HCT116 (cell line): ENCODE data around the gene RPTOR. TPM values are rescaled to one million over a fixed set of nuclear protein-coding genes. Genes with fewer than 3 reads are reported as not detected.

Experiments used
- ATAC-seq: fragments of 200-7000 bp; cut with Tn5 transposase; 2 replicates; pipeline ENCODE4 v1.9.1; 2020; ENCODE audit warnings: mild to moderate bottlenecking, moderate library complexity
- BruUV-seq: library from RNA; stranded (reverse); fragments of 400-500 nt; replicated peaks from 2 replicates; lab custom pipeline; 2021; lab: Mats Ljungman, UMichigan
- CTCF ChIA-PET: fragments of 300-600 bp; sonication (Branson Sonifier 250); formaldehyde crosslinking; loops from one replicate; lab custom pipeline; 2021; ENCODE audit warnings: antibody characterized with exemption; lab: Charles Lee
- POLR2A ChIA-PET: fragments of 300-600, 350-600 bp; sonication (Branson Sonifier 250); formaldehyde crosslinking; loops from one replicate; lab custom pipeline; 2021; ENCODE audit warnings: antibody characterized with exemption; lab: Charles Lee
- RAD21 ChIA-PET, 2 experiments: fragments of 300-600 bp; sonication (Branson Sonifier 250); formaldehyde crosslinking; loops; one replicate each; lab custom pipeline; 2023; ENCODE audit warnings: low total read pairs in 2 of 2; ENCODE audit not compliant: uncharacterized antibody in 2 of 2, unreplicated experiment in 2 of 2, low non-redundant PET in 1 of 2; lab: Charles Lee
- DNase-seq: peaks from one replicate; pipeline ENCODE4 v3.0.0-alpha.2; 2010; ENCODE audit warnings: low read depth, low spot score
- H2AFZ ChIP-seq: fragments of 200-600 bp; shearing (Covaris generic), sonication (generic); 2 replicates; pipeline ENCODE4 v1.6.1; 2017; ENCODE audit warnings: low read depth, mixed run types, mixed read lengths, antibody characterized with exemption, low read length; ENCODE audit not compliant: poor library complexity, severe bottlenecking
- H3K27ac ChIP-seq: 2 replicates; pipeline ENCODE4 v1.5.1; 2012; ENCODE audit warnings: low read depth, low read length
- H3K27me3 ChIP-seq: fragments of 200-600 bp; sonication (generic); 2 replicates; pipeline ENCODE4 v1.6.1; 2016; ENCODE audit warnings: mixed run types, low read length, mixed read lengths; ENCODE audit not compliant: insufficient read depth
- H3K36me3 ChIP-seq, 2 experiments: fragments of 200-500 bp in 1 of 2; fragments of 200-600 bp in 1 of 2; sonication (Bioruptor generic) in 1 of 2; sonication (generic) in 1 of 2; 2 replicates each; pipeline versions ENCODE4 v1.5.1 to v1.6.1; 2014 to 2016; ENCODE audit warnings: low read length in 2 of 2, inconsistent platforms in 1 of 2, mixed read lengths in 1 of 2, mixed run types in 1 of 2; ENCODE audit not compliant: insufficient read depth in 2 of 2, control insufficient read depth in 1 of 2
- H3K4me1 ChIP-seq, 2 experiments: fragments of 200-600 bp in 1 of 2; sonication (generic) in 1 of 2; 2 replicates each; pipeline versions ENCODE4 v1.5.1 to v1.6.1; 2012 to 2017; ENCODE audit warnings: low read length in 2 of 2, inconsistent platforms in 1 of 2, mild to moderate bottlenecking in 1 of 2, mixed read lengths in 1 of 2, mixed run types in 1 of 2, moderate library complexity in 1 of 2; ENCODE audit not compliant: insufficient read depth in 2 of 2, control insufficient read depth in 1 of 2
- H3K4me2 ChIP-seq: fragments of 200-600 bp; sonication (generic); 2 replicates; pipeline ENCODE4 v1.6.1; 2017; ENCODE audit warnings: mixed run types, low read length, mixed read lengths
- H3K4me3 ChIP-seq, 2 experiments: fragments of 200-600 bp in 1 of 2; sonication (generic) in 1 of 2; replicated peaks in 1 of 2; 2 replicates each; pipeline ENCODE4 v1.5.1; 2011 to 2016; ENCODE audit warnings: low read length in 2 of 2, control low read depth in 1 of 2, low read depth in 1 of 2, mild to moderate bottlenecking in 1 of 2, mixed read lengths in 1 of 2, mixed run types in 1 of 2
- H3K79me2 ChIP-seq: fragments of 200-600 bp; sonication (generic); 2 replicates; pipeline ENCODE4 v1.6.1; 2017; ENCODE audit warnings: mild to moderate bottlenecking, mixed run types, low read length, moderate library complexity, mixed read lengths; ENCODE audit not compliant: insufficient read depth
- H3K9ac ChIP-seq: fragments of 200-600 bp; sonication (generic); 2 replicates; pipeline ENCODE4 v1.6.1; 2016; ENCODE audit warnings: low read length, mixed read lengths
- H3K9me2 ChIP-seq: fragments of 200-600 bp; sonication (generic), shearing (Covaris generic); 2 replicates; pipeline ENCODE4 v1.6.1; 2017; ENCODE audit warnings: mixed run types, mild to moderate bottlenecking, moderate library complexity; ENCODE audit not compliant: insufficient read depth
- H3K9me3 ChIP-seq, 2 experiments: fragments of 200-500 bp in 1 of 2; fragments of 200-600 bp in 1 of 2; sonication (Bioruptor generic) in 1 of 2; sonication (generic) in 1 of 2; 2 replicates each; pipeline ENCODE4 v1.6.1; 2014 to 2017; ENCODE audit warnings: low read length in 2 of 2, mixed read lengths in 2 of 2, inconsistent platforms in 1 of 2, low read depth in 1 of 2, mild to moderate bottlenecking in 1 of 2, mixed run types in 1 of 2, moderate library complexity in 1 of 2; ENCODE audit not compliant: control insufficient read depth in 1 of 2, insufficient read depth in 1 of 2
- H4K20me1 ChIP-seq: fragments of 200-600 bp; sonication (generic), shearing (Covaris generic); 2 replicates; pipeline ENCODE4 v1.6.1; 2017; ENCODE audit warnings: mixed run types, mild to moderate bottlenecking, moderate library complexity; ENCODE audit not compliant: insufficient read depth
- CBX3 ChIP-seq: IDR thresholded peaks from 2 replicates; pipeline ENCODE4 v1.6.1; 2012; ENCODE audit warnings: low read depth
- CEBPB ChIP-seq: IDR thresholded peaks from 2 replicates; pipeline ENCODE4 v1.6.1; 2012; ENCODE audit warnings: low read depth
- CTCF ChIP-seq, 3 experiments: fragments of 200-600 bp in 1 of 3; sonication (generic) in 1 of 3; IDR thresholded peaks in 2 of 3; conservative IDR thresholded peaks in 1 of 3; 2 replicates each; pipeline ENCODE4 v1.5.1; 2012 to 2017; ENCODE audit warnings: low read depth in 2 of 3, low read length in 2 of 3, antibody characterized with exemption in 1 of 3, borderline replicate concordance in 1 of 3, control low read depth in 1 of 3, mild to moderate bottlenecking in 1 of 3, mixed read lengths in 1 of 3, mixed run types in 1 of 3, moderate library complexity in 1 of 3; ENCODE audit not compliant: insufficient read depth in 1 of 3
- EZH2 ChIP-seq: fragments of 200-600 bp; sonication (generic); IDR thresholded peaks from 2 replicates; pipeline ENCODE4 v1.6.1; 2017; ENCODE audit warnings: antibody characterized with exemption, mixed run types
- POLR2AphosphoS5 ChIP-seq: IDR thresholded peaks from 2 replicates; pipeline ENCODE4 v1.6.1; 2011; ENCODE audit warnings: mild to moderate bottlenecking, low read depth, low read length, moderate library complexity
- RAD21 ChIP-seq: IDR thresholded peaks from 2 replicates; pipeline ENCODE4 v1.6.1; 2012; ENCODE audit warnings: low read depth, mild to moderate bottlenecking
- SRF ChIP-seq: IDR thresholded peaks from 2 replicates; pipeline ENCODE4 v1.6.1; 2012; ENCODE audit warnings: low read depth
- YY1 ChIP-seq: IDR thresholded peaks from 2 replicates; pipeline ENCODE4 v1.6.1; 2011; ENCODE audit warnings: low read length, low read depth, moderate library complexity, mild to moderate bottlenecking; ENCODE audit not compliant: insufficient replicate concordance; ENCODE audit errors: extremely low read depth
- ZFX ChIP-seq: fragments of 450-650 bp; IDR thresholded peaks from 2 replicates; pipeline ENCODE4 v1.6.1; 2017
- intact Hi-C: fragments of 100-400 bp; cut with micrococcal nuclease; formaldehyde crosslinking; loops from 2 replicates; pipeline ENCODE4 v1.10.0; 2022
- total RNA-seq: library from RNA; stranded (reverse); gene quantifications from one replicate; pipeline ENCODE4 v1.2.1, GENCODE V29; 2021; ENCODE audit not compliant: unreplicated experiment

The RPTOR gene
- total RNA-seq, 1 experiment from 2014 or later: 69.5 TPM

- CTCF ChIA-PET: interaction anchor here (0.8 to 2.2 kb wide), 18 partner anchors 10 to 250 kb away, joined by 3 to 14 read pairs (median 4); no protein-coding TSS in a partner anchor
- DNase-seq (no peak), ATAC-seq (no peak)
- RAD21 ChIA-PET: interaction anchor here in 1 of 2 experiments (1.4 kb wide), 1 partner anchor 222 kb away, joined by 4 read pairs; no protein-coding TSS in a partner anchor
- Histone ChIP-seq H3K9me3 (no peaks in the 10 kb centered on the region), H4K20me1 (peaks cover 10% of the 10 kb centered on the region; the same call in 1 of the 2 replicates), H2AFZ (no peak overlapping the region), H3K4me3 (no peak overlapping the region), H3K4me2 (peak overlapping the region; percentile 39), H3K27me3 (no peaks in the 10 kb centered on the region), H3K9me2 (no peaks in the 10 kb centered on the region), H3K36me3 (no peaks in the 10 kb centered on the region), H3K27ac (no peak overlapping the region), H3K79me2 (peaks cover 95% of the 10 kb centered on the region), H3K4me1 (peaks cover 6 to 31% of the 10 kb centered on the region in 2 experiments; a peak in 3 of 4 replicates), H3K9ac (no peak overlapping the region)
- POLR2A ChIA-PET: interaction anchor here (1.3 kb wide), 1 partner anchor 195 kb away, joined by 5 read pairs; no protein-coding TSS in a partner anchor
- BruUV-seq: no TSS peak
- intact Hi-C loops: no loop called here
- TF ChIP-seq SRF (no peak), YY1 (no peak), CTCF (IDR thresholded peaks at IDR 0.05 in 2 of 3, conservative IDR thresholded peaks at IDR 0.05 in 1 of 3; ENCODE audit: borderline replicate concordance in 1 of 3, insufficient read depth in 1 of 3, low read depth in 2 of 3, low read length in 2 of 3) (no peak), RAD21 (no peak), ZFX (no peak), CBX3 (no peak), POLR2AphosphoS5 (no peak), CEBPB (no peak), EZH2 (no peak)
These were observed 104.6 kb downstream of the RPTOR start for GRCh38 chr17:80649200-80649644.
